Measurements from ENCODE around the gene ATL2.

Gene ATL2

GRCh38 chr2:38255211-38255610 is 121.9 kb downstream of the ATL2 start:
- in situ Hi-C loops (cut with HindIII; ENCODE audit: low sequenced_read_pairs) = no loop called here

- in situ Hi-C loops (cut with HindIII; ENCODE audit: low sequenced_read_pairs) = no loop called here
These were observed 122.3 kb downstream of the ATL2 start for GRCh38 chr2:38254796-38255195.

DNA sequence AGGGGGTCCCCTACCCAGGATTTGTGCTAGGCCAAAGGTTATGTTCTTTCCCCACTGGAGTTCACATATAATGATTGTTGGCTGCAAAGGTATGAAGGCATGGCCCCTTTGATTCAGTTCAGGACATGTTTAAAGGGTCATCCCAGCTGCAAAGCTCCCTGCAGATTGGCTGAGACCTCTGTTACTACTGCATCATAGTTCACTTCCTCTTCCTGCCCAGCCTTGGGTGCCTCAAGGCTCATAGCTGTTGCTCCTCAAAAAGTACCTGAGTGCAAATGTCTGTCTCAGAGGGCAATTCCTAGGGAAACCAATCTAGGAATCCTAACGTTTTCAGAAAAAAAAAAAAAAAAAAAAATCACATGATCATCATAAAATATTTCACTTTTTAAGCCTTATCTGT is 125.1 kb downstream of the ATL2 start:
- in situ Hi-C loops (cut with HindIII; ENCODE audit: low sequenced_read_pairs) = no loop called here

DNA sequence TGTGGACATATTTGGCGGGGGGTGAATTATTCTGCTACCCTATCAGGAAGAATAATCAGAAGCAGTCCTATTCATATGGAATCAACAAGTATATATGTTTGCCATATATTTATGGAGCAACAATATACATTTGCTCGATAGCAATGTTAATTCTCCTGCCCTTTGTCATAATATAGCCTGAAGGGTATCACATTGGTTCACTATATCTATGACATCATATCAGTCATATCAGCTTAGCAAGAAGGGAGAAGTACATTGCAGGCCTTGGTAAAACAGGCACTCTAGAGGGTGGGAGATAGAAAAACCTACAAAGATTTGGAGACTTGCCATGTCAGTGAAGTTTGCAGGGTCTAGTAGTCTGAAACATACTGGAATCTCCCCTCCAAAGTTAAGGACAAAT is 128.4 kb downstream of the ATL2 start:
- in situ Hi-C loops (cut with HindIII; ENCODE audit: low sequenced_read_pairs) = no loop called here

- in situ Hi-C loops (cut with HindIII; ENCODE audit: low sequenced_read_pairs) = no loop called here
These were observed 128.8 kb downstream of the ATL2 start for GRCh38 chr2:38248255-38248654.

- in situ Hi-C loops (cut with HindIII; ENCODE audit: low sequenced_read_pairs) = no loop called here
These were observed 131.0 kb downstream of the ATL2 start for GRCh38 chr2:38246105-38246504.

DNA sequence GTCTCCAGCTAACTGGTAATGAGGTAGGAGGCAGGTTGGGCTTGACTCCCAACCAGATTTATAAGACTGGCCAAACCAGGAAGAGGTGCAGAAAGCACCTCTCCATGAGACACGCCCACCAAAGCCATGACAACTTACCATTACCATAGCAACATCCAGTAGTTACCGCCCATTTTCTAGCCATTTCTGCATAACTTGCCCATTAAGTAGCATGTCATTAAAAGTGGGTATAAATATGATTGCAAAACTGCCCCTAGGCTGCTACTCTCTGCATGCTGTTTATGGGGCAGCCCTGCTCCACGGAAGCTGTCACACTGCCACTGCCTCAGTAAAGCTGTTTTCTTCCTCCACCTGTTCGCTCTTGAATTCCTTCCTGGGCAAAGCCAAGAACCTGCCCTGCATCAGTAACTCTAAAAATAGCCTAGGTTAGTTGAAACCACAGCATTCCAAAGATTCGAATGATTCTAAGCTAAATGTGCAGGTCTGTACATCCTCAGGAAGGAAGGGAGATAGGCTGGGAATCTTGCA is 131.9 kb downstream of the ATL2 start:
- in situ Hi-C loops (cut with HindIII; ENCODE audit: low sequenced_read_pairs) = no loop called here

DNA sequence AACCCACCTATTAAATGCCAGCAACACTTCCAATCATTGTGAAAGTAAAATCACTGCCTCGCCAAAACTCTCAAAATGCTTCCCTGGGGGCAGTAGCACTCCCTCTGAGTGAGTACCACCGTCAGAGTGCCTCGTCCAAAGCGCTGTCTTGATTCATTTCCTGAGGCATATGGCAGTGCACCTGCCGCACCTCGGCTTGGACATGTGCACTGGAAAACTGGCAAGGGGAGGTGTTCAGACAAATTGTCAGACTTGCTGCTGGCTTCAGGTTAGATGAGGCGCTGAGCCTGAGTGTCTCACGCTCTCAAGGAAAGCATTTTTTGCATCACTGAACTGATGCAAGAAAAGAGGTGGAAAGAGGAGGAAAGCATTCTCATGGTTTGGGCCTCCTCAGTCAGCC is 132.8 kb downstream of the ATL2 start:
- in situ Hi-C loops (cut with HindIII; ENCODE audit: low sequenced_read_pairs) = no loop called here
